ES-I3 (cell line): Measurements from ENCODE around the gene DMRT1.

ENCODE experiments used
- H3K36me3 ChIP-seq: 2 replicates; pipeline ENCODE4 v1.6.1; 2013; ENCODE audit warnings: mild to moderate bottlenecking, low read length, control low read depth, moderate library complexity; ENCODE audit not compliant: insufficient read depth
- H3K4me1 ChIP-seq: 2 replicates; pipeline ENCODE4 v1.6.1; 2013; ENCODE audit warnings: mild to moderate bottlenecking, control low read depth, low read length; ENCODE audit not compliant: insufficient read depth
- H3K9ac ChIP-seq: 2 replicates; pipeline ENCODE4 v1.6.1; 2013; ENCODE audit warnings: low read depth, mild to moderate bottlenecking, low read length, moderate library complexity
- H3K9me3 ChIP-seq: 2 replicates; pipeline ENCODE4 v1.6.1; 2013; ENCODE audit warnings: mild to moderate bottlenecking, low read length, moderate library complexity; ENCODE audit not compliant: control insufficient read depth, insufficient read depth

DMRT1 gene

GRCh38 chr9:841371-842209, at the start of gene DMRT1:
DMRT1 (plus strand) TSS chr9:841697; CDS start chr9:841839, 142 bp downstream.
- H3K9ac ChIP-seq: peak within 1 kb of the TSS; percentile 28; the same call in 1 of the 2 replicates
- H3K36me3 ChIP-seq: no peaks in the 10 kb centered on the region
- H3K4me1 ChIP-seq: 0 out of 2 replicates have a peak, but pooled peaks cover under 1% of the 10 kb centered on the region
- no peaks in the 10 kb centered on the region; the same call in 1 of the 2 replicates for H3K9me3 ChIP-seq

GRCh38 chr9:792331-793260, 48.9 kb upstream of the DMRT1 start:
- Histone ChIP-seq H3K9ac (no peak overlapping the region), H3K4me1 (no peaks in the 10 kb centered on the region), H3K9me3 (no peaks in the 10 kb centered on the region), H3K36me3 (no peaks in the 10 kb centered on the region)

- Histone ChIP-seq H3K9me3 (no peaks in the 10 kb centered on the region), H3K9ac (no peak overlapping the region), H3K4me1 (no peaks in the 10 kb centered on the region)
Observed at GRCh38 chr9:794386-794785, 47.1 kb upstream of the DMRT1 start.

GRCh38 chr9:795869-796268, 45.6 kb upstream of the DMRT1 start:
- Histone ChIP-seq H3K36me3 (no peaks in the 10 kb centered on the region), H3K9ac (no peak overlapping the region), H3K4me1 (no peaks in the 10 kb centered on the region; the same call in 1 of the 2 replicates), H3K9me3 (no peaks in the 10 kb centered on the region)

More at GRCh38 chr9:794386-794785, 47.1 kb upstream of the DMRT1 start:
- H3K36me3 ChIP-seq: no peaks in the 10 kb centered on the region

- Histone ChIP-seq H3K9me3 (no peaks in the 10 kb centered on the region; the same call in 1 of the 2 replicates), H3K9ac (no peak overlapping the region), H3K36me3 (no peaks in the 10 kb centered on the region), H3K4me1 (no peaks in the 10 kb centered on the region; the same call in 1 of the 2 replicates)
Observed at GRCh38 chr9:800591-801150, 40.8 kb upstream of the DMRT1 start.

- Histone ChIP-seq H3K9me3 (no peaks in the 10 kb centered on the region; the same call in 1 of the 2 replicates), H3K36me3 (no peaks in the 10 kb centered on the region), H3K9ac (no peak overlapping the region), H3K4me1 (no peaks in the 10 kb centered on the region; the same call in 1 of the 2 replicates)
Observed at GRCh38 chr9:801399-802071, 40.0 kb upstream of the DMRT1 start.

- no peaks in the 10 kb centered on the region; the same call in 1 of the 2 replicates for H3K4me1 ChIP-seq
- H3K9ac ChIP-seq: no peak overlapping the region
- no peaks in the 10 kb centered on the region for H3K36me3 ChIP-seq
- H3K9me3 ChIP-seq: no peaks in the 10 kb centered on the region; the same call in none of the 2 replicates
Observed at GRCh38 chr9:804026-804425, 37.5 kb upstream of the DMRT1 start.

GRCh38 chr9:805151-805550, 36.3 kb upstream of the DMRT1 start:
- H3K4me1 ChIP-seq: no peaks in the 10 kb centered on the region; the same call in 1 of the 2 replicates
- H3K36me3 ChIP-seq: no peaks in the 10 kb centered on the region
- no peak overlapping the region for H3K9ac ChIP-seq
- H3K9me3 ChIP-seq: no peaks in the 10 kb centered on the region; the same call in none of the 2 replicates

DNA sequence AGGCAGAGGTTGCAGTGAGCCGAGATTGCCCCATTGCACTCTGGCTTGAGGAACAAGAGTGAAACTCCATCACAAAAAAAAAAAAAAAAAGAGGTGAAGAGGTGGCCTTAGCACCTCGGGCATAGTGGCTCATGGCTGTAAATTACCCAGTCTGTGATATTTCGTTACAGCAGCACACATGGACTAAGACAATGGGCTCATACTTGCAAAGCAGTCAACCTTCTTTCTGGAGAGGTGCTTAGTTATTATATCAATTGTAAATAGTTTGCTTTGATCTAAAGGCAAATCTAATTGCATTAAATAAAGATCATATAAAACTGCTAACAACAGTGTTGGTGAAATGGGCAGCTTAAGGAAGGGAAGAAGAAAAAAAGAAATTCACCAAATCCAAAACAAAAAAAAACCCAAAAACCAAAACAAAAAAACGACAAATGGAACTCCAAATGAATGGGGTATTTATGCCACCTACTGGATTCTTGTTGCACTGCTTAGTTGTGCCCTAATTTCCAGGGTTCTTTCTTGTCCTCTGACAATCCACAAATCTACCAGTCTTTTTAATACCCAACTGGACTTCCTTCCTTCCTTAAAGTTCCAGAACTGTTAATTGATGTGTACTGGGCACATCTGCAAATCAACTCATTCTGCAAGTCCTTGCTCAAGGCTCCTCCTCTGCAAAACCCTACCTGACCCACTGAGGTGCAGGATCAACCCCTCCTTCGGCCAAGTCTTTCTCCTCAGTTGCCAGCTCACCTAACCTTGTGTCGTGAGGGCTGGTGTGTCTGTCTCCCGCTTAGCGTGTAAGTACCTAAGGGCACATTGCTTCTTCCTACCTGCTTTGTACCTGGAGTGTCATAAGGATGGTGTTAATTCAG, 35.0 kb upstream of the DMRT1 start:
- Histone ChIP-seq H3K9me3 (no peaks in the 10 kb centered on the region; the same call in none of the 2 replicates), H3K9ac (no peak overlapping the region), H3K36me3 (no peaks in the 10 kb centered on the region), H3K4me1 (no peaks in the 10 kb centered on the region)

DNA sequence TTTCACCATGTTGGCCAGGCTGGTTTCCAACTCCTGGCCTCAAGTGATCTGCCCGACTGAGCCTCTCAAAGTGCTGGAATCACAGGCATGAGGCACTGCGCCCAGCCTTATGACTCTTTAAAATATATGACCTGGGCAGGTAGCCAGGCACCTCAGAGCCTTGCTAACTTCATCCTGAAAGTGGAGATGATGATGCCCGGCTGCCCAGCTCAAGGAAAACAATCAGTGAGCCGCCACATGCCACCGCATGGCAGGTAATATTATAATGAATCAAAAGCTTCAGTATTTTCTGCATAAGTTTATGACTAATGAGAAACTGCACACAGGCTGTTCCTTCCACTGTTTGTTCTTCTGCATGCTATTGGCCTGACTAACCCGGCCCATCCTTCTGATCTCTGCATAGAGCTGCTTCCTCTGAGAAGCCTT, 30.4 kb upstream of the DMRT1 start:
- Histone ChIP-seq H3K36me3 (no peaks in the 10 kb centered on the region), H3K9ac (no peak overlapping the region), H3K9me3 (no peaks in the 10 kb centered on the region; the same call in 1 of the 2 replicates), H3K4me1 (no peaks in the 10 kb centered on the region)

DNA sequence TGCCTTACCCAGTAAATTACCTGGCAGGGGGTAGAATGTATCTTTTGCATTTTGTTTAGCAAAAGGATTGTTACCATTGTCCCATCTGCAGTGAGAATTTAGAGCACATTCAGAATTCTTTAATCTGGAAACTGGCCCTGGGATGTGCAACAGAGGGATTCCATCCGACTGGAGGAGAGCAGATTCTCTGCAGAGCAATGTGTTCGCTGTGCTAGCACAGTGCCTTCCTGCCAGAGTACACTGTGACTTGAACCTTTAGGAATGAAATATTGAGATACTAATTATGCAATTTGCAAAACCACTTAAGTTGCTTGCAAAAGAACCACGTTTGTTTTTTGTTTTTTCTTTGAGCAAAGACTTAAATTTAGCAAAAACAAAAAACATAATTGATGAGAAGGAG, 22.5 kb upstream of the DMRT1 start:
- Histone ChIP-seq H3K9ac (no peak overlapping the region), H3K9me3 (no peaks in the 10 kb centered on the region), H3K4me1 (no peaks in the 10 kb centered on the region), H3K36me3 (no peaks in the 10 kb centered on the region)

- Histone ChIP-seq H3K9ac (no peak overlapping the region), H3K36me3 (no peaks in the 10 kb centered on the region), H3K9me3 (no peaks in the 10 kb centered on the region)
Observed at GRCh38 chr9:826500-827280, 14.8 kb upstream of the DMRT1 start.

More at GRCh38 chr9:826500-827280, 14.8 kb upstream of the DMRT1 start:
- no peaks in the 10 kb centered on the region for H3K4me1 ChIP-seq
